HFFc6 (cell line): Measurements from ENCODE around the gene RAC2. TPM values are rescaled to one million over a fixed set of nuclear protein-coding genes. Genes with fewer than 3 reads are reported as not detected.

ENCODE experiments used
- DNase-seq: peaks from one replicate; pipeline ENCODE4 v3.0.0-alpha.2; 2018
- H3K27ac Mint-ChIP-seq: 2 replicates; pipeline ENCODE4 v1.8.0; 2020; ENCODE audit warnings: mild to moderate bottlenecking, mixed read lengths
- H3K27me3 Mint-ChIP-seq: 2 replicates; pipeline ENCODE4 v1.8.0; 2021; ENCODE audit warnings: mild to moderate bottlenecking, moderate library complexity, mixed read lengths; ENCODE audit not compliant: insufficient read depth
- H3K36me3 Mint-ChIP-seq: 2 replicates; pipeline ENCODE4 v1.8.0; 2021; ENCODE audit warnings: low read depth, mixed read lengths
- H3K4me1 Mint-ChIP-seq: 2 replicates; pipeline ENCODE4 v1.8.0; 2020; ENCODE audit warnings: low read depth, mixed read lengths
- H3K4me3 Mint-ChIP-seq: 2 replicates; pipeline ENCODE4 v1.8.0; 2020; ENCODE audit warnings: mild to moderate bottlenecking, moderate library complexity, mixed read lengths
- H3K9me3 Mint-ChIP-seq: 2 replicates; pipeline ENCODE4 v1.8.0; 2020; ENCODE audit warnings: mild to moderate bottlenecking, mixed read lengths
- total RNA-seq, 6 experiments: library from RNA; stranded (reverse); fragmentation: NEBNext Ultra II Directional; extraction: Animal tissue kit (Norgen Biotek cat#: 25700); gene quantifications; 2 replicates in 1 of 6; 3 replicates in 5 of 6; pipeline ENCODE4 v1.2.3, GENCODE V29; 2021
- TF ChIP-seq, protein P1 (sequence below): fragments of 200-600 bp; sonication (generic); IDR thresholded peaks from 2 replicates; pipeline ENCODE4 v1.5.0; 2021; ENCODE audit warnings: antibody characterized with exemption, mild to moderate bottlenecking

Gene RAC2
- total RNA-seq, 6 experiments from 2014 or later = 29.9 to 57.2 (median 53.5) TPM

DNA sequence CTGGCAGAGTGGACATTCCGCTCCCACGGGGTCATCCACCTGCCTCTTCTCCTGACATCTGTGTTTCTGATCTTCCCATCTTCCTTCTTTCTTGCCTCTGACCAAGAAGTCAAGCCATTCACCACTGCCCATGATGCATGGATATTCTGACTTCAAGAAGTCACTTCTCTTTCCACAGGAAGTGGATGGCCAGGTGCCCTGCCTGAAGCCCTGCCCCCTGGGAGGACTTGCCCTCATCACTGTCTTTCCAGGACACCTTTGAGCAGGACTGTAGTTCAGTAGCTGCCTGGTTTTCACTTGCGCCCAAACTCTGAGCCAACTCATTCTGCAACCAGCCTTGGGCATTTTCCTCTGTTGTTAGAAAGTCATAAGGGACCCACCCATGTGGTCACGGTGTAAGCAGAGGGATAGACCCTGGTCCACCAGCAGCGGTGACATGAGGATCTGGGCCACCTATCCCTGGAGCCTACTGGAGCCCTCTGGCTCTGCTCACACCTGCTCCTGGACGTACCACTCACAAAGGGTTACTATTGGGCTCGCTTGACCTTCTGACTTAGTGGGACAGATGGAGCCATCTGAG lies 45.2 kb upstream of the RAC2 start:
- H3K9me3 Mint-ChIP-seq = peaks cover 4% of the 10 kb centered on the region
- DNase-seq = no peak
- peaks cover 20% of the 10 kb centered on the region for H3K27me3 Mint-ChIP-seq
- H3K36me3 Mint-ChIP-seq = no peaks in the 10 kb centered on the region
- no peak overlapping the region for H3K27ac Mint-ChIP-seq
- peaks cover 20% of the 10 kb centered on the region for H3K4me1 Mint-ChIP-seq
- TF ChIP-seq, protein P1, sequence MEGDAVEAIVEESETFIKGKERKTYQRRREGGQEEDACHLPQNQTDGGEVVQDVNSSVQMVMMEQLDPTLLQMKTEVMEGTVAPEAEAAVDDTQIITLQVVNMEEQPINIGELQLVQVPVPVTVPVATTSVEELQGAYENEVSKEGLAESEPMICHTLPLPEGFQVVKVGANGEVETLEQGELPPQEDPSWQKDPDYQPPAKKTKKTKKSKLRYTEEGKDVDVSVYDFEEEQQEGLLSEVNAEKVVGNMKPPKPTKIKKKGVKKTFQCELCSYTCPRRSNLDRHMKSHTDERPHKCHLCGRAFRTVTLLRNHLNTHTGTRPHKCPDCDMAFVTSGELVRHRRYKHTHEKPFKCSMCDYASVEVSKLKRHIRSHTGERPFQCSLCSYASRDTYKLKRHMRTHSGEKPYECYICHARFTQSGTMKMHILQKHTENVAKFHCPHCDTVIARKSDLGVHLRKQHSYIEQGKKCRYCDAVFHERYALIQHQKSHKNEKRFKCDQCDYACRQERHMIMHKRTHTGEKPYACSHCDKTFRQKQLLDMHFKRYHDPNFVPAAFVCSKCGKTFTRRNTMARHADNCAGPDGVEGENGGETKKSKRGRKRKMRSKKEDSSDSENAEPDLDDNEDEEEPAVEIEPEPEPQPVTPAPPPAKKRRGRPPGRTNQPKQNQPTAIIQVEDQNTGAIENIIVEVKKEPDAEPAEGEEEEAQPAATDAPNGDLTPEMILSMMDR = no peak
- no peak overlapping the region for H3K4me3 Mint-ChIP-seq

DNA sequence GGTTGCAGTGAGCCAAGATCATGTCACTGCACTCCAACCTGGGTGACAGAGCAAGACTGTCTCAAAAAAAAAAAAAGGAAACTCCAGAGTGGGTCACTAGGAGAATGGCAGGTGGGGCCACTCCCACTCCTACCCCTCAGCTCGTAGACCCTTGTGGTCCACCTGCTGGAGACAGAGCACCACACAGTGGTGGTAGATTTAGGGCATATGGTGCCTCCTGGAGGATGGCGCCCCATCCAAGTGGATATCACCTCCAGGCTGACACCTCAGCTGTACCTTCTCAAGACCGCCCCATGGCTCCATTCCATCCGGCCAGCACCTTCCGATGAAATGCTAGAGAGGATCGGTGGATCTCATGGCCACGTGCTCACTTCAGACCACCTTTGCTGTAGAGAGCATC lies 44.5 kb upstream of the RAC2 start:
- no peak for DNase-seq
- TF ChIP-seq, protein P1 = no peak; the same call in 1 of the 2 replicates
- no peak overlapping the region for H3K4me3 Mint-ChIP-seq
- no peak overlapping the region for H3K27ac Mint-ChIP-seq
- peaks cover 24% of the 10 kb centered on the region for H3K4me1 Mint-ChIP-seq
- peaks cover 20% of the 10 kb centered on the region for H3K27me3 Mint-ChIP-seq
- peaks cover 4% of the 10 kb centered on the region for H3K9me3 Mint-ChIP-seq
- H3K36me3 Mint-ChIP-seq = no peaks in the 10 kb centered on the region

DNA sequence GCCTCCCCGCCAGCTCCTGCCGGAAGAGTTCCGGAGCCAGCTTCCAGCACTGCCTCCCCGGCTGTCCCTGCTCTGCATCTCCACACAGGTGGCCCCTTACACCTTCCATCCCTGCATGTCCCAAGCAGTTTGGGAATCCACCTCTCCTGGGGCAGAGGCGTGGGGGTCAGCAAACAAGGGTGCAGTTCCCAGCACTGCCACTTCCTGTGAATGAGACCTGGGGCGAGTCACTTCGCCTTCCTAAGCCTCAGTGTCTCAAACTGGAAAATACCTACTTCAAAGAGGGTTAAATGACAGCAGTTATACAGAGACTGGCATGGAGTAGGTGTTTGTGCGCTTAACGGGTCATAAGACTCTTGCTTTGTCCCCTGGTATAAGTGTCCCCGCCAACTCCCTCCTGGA lies 43.5 kb upstream of the RAC2 start:
- H3K36me3 Mint-ChIP-seq = no peaks in the 10 kb centered on the region
- H3K4me3 Mint-ChIP-seq = no peak overlapping the region
- DNase-seq = no peak
- peaks cover 25% of the 10 kb centered on the region for H3K27me3 Mint-ChIP-seq
- TF ChIP-seq, protein P1 = no peak
- H3K27ac Mint-ChIP-seq = no peak overlapping the region
- H3K4me1 Mint-ChIP-seq = peaks cover 24% of the 10 kb centered on the region
- H3K9me3 Mint-ChIP-seq = peaks cover 4% of the 10 kb centered on the region

DNA sequence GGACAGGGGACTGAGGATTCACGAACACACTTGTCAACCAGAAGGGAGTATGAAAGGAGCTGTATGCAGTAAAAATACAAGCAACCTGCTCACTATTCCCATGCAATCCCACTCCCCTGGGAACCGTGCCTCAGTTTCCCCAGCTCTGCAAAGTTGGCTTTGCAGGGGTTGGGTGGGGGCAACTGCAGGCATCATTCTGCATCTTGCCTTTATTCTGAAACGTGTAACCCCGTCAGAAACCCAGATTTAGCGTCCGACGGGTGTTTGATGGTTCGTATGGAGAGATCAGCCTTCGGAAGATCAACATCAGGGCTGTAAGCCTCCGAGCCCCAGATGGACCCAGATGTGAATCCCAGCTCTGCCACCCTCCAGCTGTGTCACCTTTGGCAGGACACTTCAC lies 41.9 kb upstream of the RAC2 start:
- TF ChIP-seq, protein P1 = no peak
- no peak overlapping the region for H3K4me3 Mint-ChIP-seq
- no peaks in the 10 kb centered on the region for H3K9me3 Mint-ChIP-seq
- peaks cover 18% of the 10 kb centered on the region for H3K4me1 Mint-ChIP-seq
- H3K27me3 Mint-ChIP-seq = peaks cover 25% of the 10 kb centered on the region
- H3K27ac Mint-ChIP-seq = no peak overlapping the region
- no peaks in the 10 kb centered on the region for H3K36me3 Mint-ChIP-seq
- DNase-seq = no peak

DNA sequence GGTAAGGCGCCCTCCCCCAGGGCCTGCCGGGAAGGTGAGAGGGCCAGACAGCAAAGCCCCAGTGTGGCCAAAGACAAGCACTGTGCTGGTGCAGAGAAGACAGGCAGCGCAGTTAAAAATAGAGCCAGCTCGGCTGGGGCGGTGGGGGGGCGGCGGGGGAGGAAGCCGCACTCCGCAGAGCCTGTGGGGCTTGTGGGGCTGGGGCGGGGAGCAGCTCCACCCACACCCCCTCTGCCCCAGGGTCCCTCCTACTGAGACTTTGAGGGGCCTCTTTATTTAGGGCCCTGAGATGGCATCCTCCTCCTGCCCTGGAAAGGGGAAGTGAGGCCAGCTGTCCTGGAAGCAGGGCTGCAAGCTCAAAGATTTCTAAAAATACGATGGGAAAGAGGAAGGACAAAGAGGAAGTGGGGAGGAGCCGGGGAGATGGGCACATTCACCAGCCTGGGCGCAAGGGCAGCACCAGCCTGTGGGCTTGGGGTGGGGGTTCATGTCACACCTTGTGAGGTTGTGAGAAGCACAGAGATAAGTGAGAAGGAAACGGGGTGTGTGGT lies 40.8 kb upstream of the RAC2 start:
- Mint-ChIP-seq H3K9me3 (no peaks in the 10 kb centered on the region), H3K36me3 (no peaks in the 10 kb centered on the region), H3K4me3 (no peak overlapping the region), H3K4me1 (peaks cover 12% of the 10 kb centered on the region), H3K27ac (no peak overlapping the region), H3K27me3 (peaks cover 25% of the 10 kb centered on the region)
- TF ChIP-seq, protein P1 = no peak
- DNase-seq = no peak
